Prostate gland (tissue), 2 donors: Measurements from ENCODE around the gene BPIFB2. TPM values are rescaled to one million over a fixed set of nuclear protein-coding genes. Genes with fewer than 3 reads are reported as not detected.

Experiments
- DNase-seq: peaks from one replicate; pipeline ENCODE4 v3.0.0-alpha.2; 2019; ENCODE audit warnings: low spot score
- H3K27ac ChIP-seq, 2 donors: fragments of 200-600 bp; sonication (generic); 2 replicates each; pipeline ENCODE4 v1.5.1; 2017 to 2019
- H3K27me3 ChIP-seq: fragments of 200-600 bp; sonication (generic); replicated peaks from 2 replicates; pipeline ENCODE4 v1.5.1; 2019; ENCODE audit not compliant: insufficient read depth
- H3K36me3 ChIP-seq, 2 donors: fragments of 200-600 bp; sonication (generic); 1 replicate in 1 of 2; 2 replicates in 1 of 2; pipeline versions ENCODE4 v1.5.1 to v1.8.1; 2017 to 2019
- H3K4me1 ChIP-seq: fragments of 200-600 bp; sonication (generic); replicated peaks from 2 replicates; pipeline ENCODE4 v1.5.1; 2019
- H3K4me3 ChIP-seq, 2 donors: fragments of 200-600 bp; sonication (generic); 2 replicates each; pipeline ENCODE4 v1.5.1; 2017 to 2019
- H3K9me3 ChIP-seq: fragments of 200-600 bp; sonication (generic); 2 replicates; pipeline ENCODE4 v1.5.1; 2017
- POLR2A ChIP-seq: fragments of 450-650 bp; IDR thresholded peaks from one replicate; pipeline ENCODE4 v1.6.1; 2016; ENCODE audit warnings: antibody characterized with exemption, mild to moderate bottlenecking
- POLR2AphosphoS5 ChIP-seq: sonication (generic); formaldehyde crosslinking; IDR thresholded peaks from one replicate; pipeline ENCODE4 v1.6.1; 2017; ENCODE audit warnings: antibody characterized with exemption
- WGBS: methylation state at CpG from one replicate; pipeline ENCODE4 v1.1.5; 2018; 5-methylcytosine and 5-hydroxymethylcytosine counted together
- intact Hi-C: fragments of 100-400 bp; cut with DNase I; formaldehyde crosslinking; loops from one replicate; pipeline ENCODE4 v1.14.2; 2022
- total RNA-seq, 2 donors: library from RNA; depleted of rRNA; stranded (reverse); fragments of >200 nt; gene quantifications; one replicate each; pipeline ENCODE4 v1.1.0, GENCODE V29; 2016
- TF ChIP-seq, protein P1 (sequence below), 4 experiments: fragments of 200-600 bp in 2 of 4; fragments of 450-650 bp in 2 of 4; sonication (generic) in 2 of 4; IDR thresholded peaks; 1 replicate in 3 of 4; 2 replicates in 1 of 4; pipeline ENCODE4 v1.5.1; 2016 to 2019; ENCODE audit warnings: antibody characterized with exemption in 4 of 4, mild to moderate bottlenecking in 2 of 4, moderate library complexity in 2 of 4

The BPIFB2 gene
- total RNA-seq, 2 donors from 2014 or later = 5.1 TPM; not detected in 1

- TF ChIP-seq, protein P1, sequence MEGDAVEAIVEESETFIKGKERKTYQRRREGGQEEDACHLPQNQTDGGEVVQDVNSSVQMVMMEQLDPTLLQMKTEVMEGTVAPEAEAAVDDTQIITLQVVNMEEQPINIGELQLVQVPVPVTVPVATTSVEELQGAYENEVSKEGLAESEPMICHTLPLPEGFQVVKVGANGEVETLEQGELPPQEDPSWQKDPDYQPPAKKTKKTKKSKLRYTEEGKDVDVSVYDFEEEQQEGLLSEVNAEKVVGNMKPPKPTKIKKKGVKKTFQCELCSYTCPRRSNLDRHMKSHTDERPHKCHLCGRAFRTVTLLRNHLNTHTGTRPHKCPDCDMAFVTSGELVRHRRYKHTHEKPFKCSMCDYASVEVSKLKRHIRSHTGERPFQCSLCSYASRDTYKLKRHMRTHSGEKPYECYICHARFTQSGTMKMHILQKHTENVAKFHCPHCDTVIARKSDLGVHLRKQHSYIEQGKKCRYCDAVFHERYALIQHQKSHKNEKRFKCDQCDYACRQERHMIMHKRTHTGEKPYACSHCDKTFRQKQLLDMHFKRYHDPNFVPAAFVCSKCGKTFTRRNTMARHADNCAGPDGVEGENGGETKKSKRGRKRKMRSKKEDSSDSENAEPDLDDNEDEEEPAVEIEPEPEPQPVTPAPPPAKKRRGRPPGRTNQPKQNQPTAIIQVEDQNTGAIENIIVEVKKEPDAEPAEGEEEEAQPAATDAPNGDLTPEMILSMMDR (IDR thresholded peaks at IDR 0.05) = no peak
- TF ChIP-seq POLR2A (no peak), POLR2AphosphoS5 (no peak)
- Histone ChIP-seq H3K27ac (no peak overlapping the region), H3K27me3 (no peaks in the 10 kb centered on the region), H3K36me3 (no peaks in the 10 kb centered on the region), H3K4me3 (no peak overlapping the region), H3K9me3 (no peaks in the 10 kb centered on the region), H3K4me1 (no peaks in the 10 kb centered on the region)
- WGBS = 91% methylated on average over 11 of the region's 11 CpGs
- intact Hi-C loops = no loop called here
- DNase-seq = no peak
Measured at GRCh38 chr20:33064572-33065287, 57.2 kb downstream of the BPIFB2 start.

- Histone ChIP-seq H3K27ac (no peak overlapping the region), H3K4me3 (no peak overlapping the region), H3K9me3 (no peaks in the 10 kb centered on the region), H3K27me3 (no peaks in the 10 kb centered on the region), H3K4me1 (no peaks in the 10 kb centered on the region), H3K36me3 (no peaks in the 10 kb centered on the region)
- intact Hi-C loops = no loop called here
- TF ChIP-seq POLR2A = no peak
- TF ChIP-seq, protein P1 (IDR thresholded peaks at IDR 0.05) = no peak
- no peak for TF ChIP-seq POLR2AphosphoS5
- 56% methylated on average over 9 of the region's 9 CpGs for WGBS
- no peak for DNase-seq
Measured at GRCh38 chr20:33065785-33066184, 58.3 kb downstream of the BPIFB2 start.

- Histone ChIP-seq H3K27me3 (no peaks in the 10 kb centered on the region), H3K9me3 (no peaks in the 10 kb centered on the region), H3K27ac (no peak overlapping the region), H3K4me3 (no peak overlapping the region), H3K36me3 (no peaks in the 10 kb centered on the region), H3K4me1 (no peaks in the 10 kb centered on the region)
- DNase-seq = no peak
- WGBS = 79% methylated on average over 3 of the region's 3 CpGs
- intact Hi-C loops = no loop called here
- TF ChIP-seq, protein P1 (IDR thresholded peaks at IDR 0.05) = no peak
- TF ChIP-seq POLR2A = no peak
- no peak for TF ChIP-seq POLR2AphosphoS5
Measured at GRCh38 chr20:33067806-33068205, 60.3 kb downstream of the BPIFB2 start.

DNA sequence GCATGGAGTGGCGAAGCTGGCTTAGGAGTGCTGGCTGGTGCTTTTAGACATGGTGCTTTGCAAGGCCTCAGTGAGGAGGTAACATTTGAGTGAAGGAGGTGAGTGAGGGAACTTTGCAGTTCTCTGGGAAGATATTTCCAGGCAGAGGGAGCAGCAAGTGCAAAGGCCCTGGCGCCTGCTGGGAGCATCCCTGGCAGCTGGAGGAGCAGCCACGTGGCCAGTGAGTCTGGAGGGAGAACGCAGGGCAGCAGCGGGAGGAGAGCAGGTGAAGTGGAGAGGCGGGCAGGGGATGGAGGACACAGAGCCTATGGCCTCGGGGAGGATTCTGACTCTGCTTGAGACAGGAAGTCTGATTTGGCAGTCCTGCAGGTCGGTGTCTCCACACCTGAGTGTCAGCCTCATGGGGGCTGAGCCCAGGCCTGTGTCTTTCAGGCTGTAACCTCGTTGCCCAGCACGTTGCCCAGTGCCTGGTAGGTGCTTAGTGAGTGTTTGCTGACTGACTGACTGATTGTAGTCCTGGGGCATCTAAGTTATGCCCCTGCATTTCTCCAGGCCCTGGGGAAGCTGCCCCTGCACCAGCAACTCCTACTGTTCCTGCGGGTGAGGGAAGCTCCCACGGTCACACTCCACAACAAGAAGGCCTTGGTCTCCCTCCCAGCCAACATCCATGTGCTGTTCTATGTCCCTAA, 60.9 kb downstream of the BPIFB2 start:
- WGBS = 80% methylated on average over 12 of the region's 12 CpGs
- no peak for TF ChIP-seq POLR2A
- TF ChIP-seq, protein P1 (IDR thresholded peaks at IDR 0.05) = no peak
- TF ChIP-seq POLR2AphosphoS5 = no peak
- no peaks in the 10 kb centered on the region for H3K4me1 ChIP-seq
- no peaks in the 10 kb centered on the region for H3K9me3 ChIP-seq
- no peaks in the 10 kb centered on the region for H3K36me3 ChIP-seq
- no peaks in the 10 kb centered on the region for H3K27me3 ChIP-seq
- intact Hi-C loops = no loop called here
- DNase-seq = no peak
- no peak overlapping the region for H3K27ac ChIP-seq
- no peak overlapping the region for H3K4me3 ChIP-seq

- 84% methylated on average over 9 of the region's 9 CpGs for WGBS
- Histone ChIP-seq H3K27ac (no peak overlapping the region), H3K9me3 (no peaks in the 10 kb centered on the region), H3K4me1 (no peaks in the 10 kb centered on the region), H3K27me3 (no peaks in the 10 kb centered on the region), H3K36me3 (no peaks in the 10 kb centered on the region), H3K4me3 (no peak overlapping the region)
- no peak for TF ChIP-seq POLR2A
- TF ChIP-seq, protein P1 (IDR thresholded peaks at IDR 0.05) = no peak
- TF ChIP-seq POLR2AphosphoS5 = no peak
- no peak for DNase-seq
- intact Hi-C loops = no loop called here
Measured at GRCh38 chr20:33069673-33070072, 62.2 kb downstream of the BPIFB2 start.
